Measurements from ENCODE around the gene MIAT. TPM values are rescaled to one million over a fixed set of nuclear protein-coding genes. Genes with fewer than 3 reads are reported as not detected.

The MIAT gene
- total and polyA plus RNA-seq, 12 donors: 0.18 to 23.9 (median 3.1) TPM

- intact Hi-C loops (cut with DNase I): no loop called here
- Histone ChIP-seq H3K27me3 (peaks cover 4% of the 10 kb centered on the region), H3K36me3 (replicated peaks in 1 of 2) (no peaks in the 10 kb centered on the region), H3K9me3 (replicated peaks in 1 of 3) (no peaks in the 10 kb centered on the region), H3K4me3 (no peak overlapping the region), H3K4me1 (replicated peaks in 1 of 2) (no peaks in the 10 kb centered on the region), H3K27ac (no peak overlapping the region)
- DNase-seq: no peak
- WGBS, 4 donors: 88 to 96% (median 92%) methylated on average over 1 of the region's 1 CpG
- TF ChIP-seq POLR2A (IDR thresholded peaks at IDR 0.05): no peak
- TF ChIP-seq, protein P1, sequence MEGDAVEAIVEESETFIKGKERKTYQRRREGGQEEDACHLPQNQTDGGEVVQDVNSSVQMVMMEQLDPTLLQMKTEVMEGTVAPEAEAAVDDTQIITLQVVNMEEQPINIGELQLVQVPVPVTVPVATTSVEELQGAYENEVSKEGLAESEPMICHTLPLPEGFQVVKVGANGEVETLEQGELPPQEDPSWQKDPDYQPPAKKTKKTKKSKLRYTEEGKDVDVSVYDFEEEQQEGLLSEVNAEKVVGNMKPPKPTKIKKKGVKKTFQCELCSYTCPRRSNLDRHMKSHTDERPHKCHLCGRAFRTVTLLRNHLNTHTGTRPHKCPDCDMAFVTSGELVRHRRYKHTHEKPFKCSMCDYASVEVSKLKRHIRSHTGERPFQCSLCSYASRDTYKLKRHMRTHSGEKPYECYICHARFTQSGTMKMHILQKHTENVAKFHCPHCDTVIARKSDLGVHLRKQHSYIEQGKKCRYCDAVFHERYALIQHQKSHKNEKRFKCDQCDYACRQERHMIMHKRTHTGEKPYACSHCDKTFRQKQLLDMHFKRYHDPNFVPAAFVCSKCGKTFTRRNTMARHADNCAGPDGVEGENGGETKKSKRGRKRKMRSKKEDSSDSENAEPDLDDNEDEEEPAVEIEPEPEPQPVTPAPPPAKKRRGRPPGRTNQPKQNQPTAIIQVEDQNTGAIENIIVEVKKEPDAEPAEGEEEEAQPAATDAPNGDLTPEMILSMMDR (IDR thresholded peaks at IDR 0.05): no peak
These were observed 33.4 kb upstream of the MIAT start for GRCh38 chr22:26623984-26624383.

DNA sequence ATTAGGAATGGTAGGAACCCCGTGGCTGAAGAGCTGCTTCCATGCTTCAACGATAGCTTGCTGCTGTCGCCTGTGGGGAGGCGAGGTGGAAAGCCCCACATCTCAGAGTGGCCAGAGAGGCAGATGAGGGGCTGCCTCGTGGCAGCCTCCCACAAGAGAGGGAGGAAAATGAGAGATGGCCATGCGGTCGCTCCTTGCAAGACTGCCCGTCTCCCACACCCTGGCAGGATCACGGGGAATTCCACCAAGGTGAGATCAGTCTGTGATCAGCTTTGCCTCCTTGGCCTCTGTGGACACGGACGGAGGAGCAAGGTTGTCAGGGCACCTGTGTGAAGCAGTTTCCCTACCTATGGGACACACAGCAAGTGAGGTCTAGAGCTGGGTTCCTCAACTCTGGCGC is 32.6 kb upstream of the MIAT start:
- TF ChIP-seq, protein P1 (IDR thresholded peaks at IDR 0.05): no peak
- TF ChIP-seq POLR2A (IDR thresholded peaks at IDR 0.05): no peak
- Histone ChIP-seq H3K4me1 (replicated peaks in 1 of 2) (no peaks in the 10 kb centered on the region), H3K27ac (no peak overlapping the region), H3K27me3 (no peaks in the 10 kb centered on the region), H3K36me3 (replicated peaks in 1 of 2) (no peaks in the 10 kb centered on the region), H3K9me3 (replicated peaks in 1 of 3) (no peaks in the 10 kb centered on the region), H3K4me3 (no peak overlapping the region)
- 80 to 88% (median 83%) methylated on average over 12 of the region's 12 CpGs for WGBS, 4 donors
- intact Hi-C loops (cut with DNase I): no loop called here
- no peak for DNase-seq

- 90 to 92% (median 91%) methylated on average over 18 of the region's 18 CpGs for WGBS, 4 donors
- no peak overlapping the region for H3K4me3 ChIP-seq
- intact Hi-C loops (cut with DNase I): no loop called here
These were observed 27.2 kb upstream of the MIAT start for GRCh38 chr22:26629988-26630761.

GRCh38 chr22:26631282-26631681 is 26.1 kb upstream of the MIAT start:
- no peak overlapping the region for H3K27ac ChIP-seq

More at GRCh38 chr22:26629988-26630761, 27.2 kb upstream of the MIAT start:
- no peaks in the 10 kb centered on the region for H3K36me3 ChIP-seq (replicated peaks in 1 of 2)
- no peak overlapping the region for H3K27ac ChIP-seq
- no peaks in the 10 kb centered on the region for H3K9me3 ChIP-seq (replicated peaks in 1 of 3)
- no peaks in the 10 kb centered on the region for H3K4me1 ChIP-seq (replicated peaks in 1 of 2)
- TF ChIP-seq, protein P1 (IDR thresholded peaks at IDR 0.05): no peak
- TF ChIP-seq POLR2A (IDR thresholded peaks at IDR 0.05): no peak
- no peaks in the 10 kb centered on the region for H3K27me3 ChIP-seq
- no peak for DNase-seq

More at GRCh38 chr22:26631282-26631681, 26.1 kb upstream of the MIAT start:
- H3K4me1 ChIP-seq (replicated peaks in 1 of 2): no peaks in the 10 kb centered on the region
- intact Hi-C loops (cut with DNase I): no loop called here
- no peaks in the 10 kb centered on the region for H3K27me3 ChIP-seq
- 93 to 94% (median 94%) methylated on average over 4 of the region's 4 CpGs for WGBS, 4 donors
- TF ChIP-seq, protein P1 (IDR thresholded peaks at IDR 0.05): no peak
- no peak for TF ChIP-seq POLR2A (IDR thresholded peaks at IDR 0.05)
- H3K36me3 ChIP-seq (replicated peaks in 1 of 2): no peaks in the 10 kb centered on the region
- H3K4me3 ChIP-seq: no peak overlapping the region
- DNase-seq: no peak
- H3K9me3 ChIP-seq (replicated peaks in 1 of 3): no peaks in the 10 kb centered on the region

Measured in adrenal gland (tissue), 12 donors.